ENCODE measurements around the gene GABPB2.

GABPB2 gene

GRCh38 chr1:151143986-151144385, 73.4 kb downstream of the GABPB2 start:
- WGBS = 46% methylated on average over 4 of the region's 5 CpGs

GRCh38 chr1:151144474-151145303, 74.1 kb downstream of the GABPB2 start:
- H3K23ac ChIP-seq (ENCODE audit: low read length in 2 of 2) = peak overlapping the region in 1 of 2 experiments; percentile 79
- peak overlapping the region; percentile 71 for H3K9ac ChIP-seq (ENCODE audit: low read length)
- no peak overlapping the region for H2BK120ac ChIP-seq (ENCODE audit: low read depth, low read length)
- no peak overlapping the region for H3K27ac ChIP-seq (ENCODE audit: low read length, poor library complexity, severe bottlenecking)
- no peak for DNase-seq
- H2BK5ac ChIP-seq (ENCODE audit: low read depth, low read length, poor library complexity, severe bottlenecking) = no peak overlapping the region
- H3K79me1 ChIP-seq (replicated peaks; ENCODE audit: low read length, poor library complexity, severe bottlenecking) = peaks cover 3% of the 10 kb centered on the region
- H4K91ac ChIP-seq (ENCODE audit: low read length) = no peak overlapping the region
- no peak overlapping the region for H2BK15ac ChIP-seq (ENCODE audit: low read depth, poor library complexity, severe bottlenecking)
- no peak overlapping the region for H3K4ac ChIP-seq (ENCODE audit: low read depth in 1 of 2, low read length in 2 of 2)
- H3K27me3 ChIP-seq (ENCODE audit: control insufficient read depth in 1 of 2, insufficient read depth in 1 of 2, low read length in 2 of 2) = peaks cover 8 to 21% of the 10 kb centered on the region in 2 experiments
- no peak overlapping the region for H2AK5ac ChIP-seq (ENCODE audit: low read length, severe bottlenecking)
- H3K36me3 ChIP-seq (ENCODE audit: control insufficient read depth in 1 of 2, insufficient read depth in 2 of 2, low read depth in 1 of 2, low read length in 2 of 2) = peaks cover 0 to 11% of the 10 kb centered on the region in 2 experiments
- peaks cover 22% of the 10 kb centered on the region for H3K4me1 ChIP-seq (ENCODE audit: control insufficient read depth, insufficient read depth, low read depth, low read length)
- H2BK12ac ChIP-seq (ENCODE audit: low read length in 2 of 2) = no peak overlapping the region
- H2AFZ ChIP-seq (ENCODE audit: low read depth, low read length) = no peak overlapping the region
- no peak overlapping the region for H3K14ac ChIP-seq (ENCODE audit: low read length in 2 of 2)
- no peak overlapping the region for H3K18ac ChIP-seq (ENCODE audit: low read depth in 1 of 2, low read length in 2 of 2)
- H3K4me2 ChIP-seq (ENCODE audit: low read length, poor library complexity, severe bottlenecking) = no peak overlapping the region
- no peak overlapping the region for H4K8ac ChIP-seq (ENCODE audit: low read length)
- H3K4me3 ChIP-seq (ENCODE audit: insufficient read depth in 1 of 2, low read depth in 1 of 2, low read length in 2 of 2) = no peak overlapping the region
- whole genome bisulfite sequencing = 80% methylated on average over 4 of the region's 7 CpGs
- no peaks in the 10 kb centered on the region for H3K9me3 ChIP-seq (ENCODE audit: control insufficient read depth, low read length)

More at GRCh38 chr1:151143986-151144385, 73.4 kb downstream of the GABPB2 start:
- Histone ChIP-seq H3K27ac (ENCODE audit: low read length, poor library complexity, severe bottlenecking) (no peak overlapping the region), H3K9ac (ENCODE audit: low read length) (no peak overlapping the region), H4K91ac (ENCODE audit: low read length) (no peak overlapping the region), H3K79me1 (replicated peaks; ENCODE audit: low read length, poor library complexity, severe bottlenecking) (peaks cover 3% of the 10 kb centered on the region), H2BK5ac (ENCODE audit: low read depth, low read length, poor library complexity, severe bottlenecking) (no peak overlapping the region), H3K27me3 (ENCODE audit: control insufficient read depth in 1 of 2, insufficient read depth in 1 of 2, low read length in 2 of 2) (peaks cover 8 to 21% of the 10 kb centered on the region in 2 experiments), H3K4me2 (ENCODE audit: low read length, poor library complexity, severe bottlenecking) (no peak overlapping the region), H3K4me1 (ENCODE audit: control insufficient read depth, insufficient read depth, low read depth, low read length) (peaks cover 22% of the 10 kb centered on the region), H3K4me3 (ENCODE audit: insufficient read depth in 1 of 2, low read depth in 1 of 2, low read length in 2 of 2) (no peak overlapping the region), H3K36me3 (ENCODE audit: control insufficient read depth in 1 of 2, insufficient read depth in 2 of 2, low read depth in 1 of 2, low read length in 2 of 2) (peaks cover 0 to 14% of the 10 kb centered on the region in 2 experiments), H3K18ac (ENCODE audit: low read depth in 1 of 2, low read length in 2 of 2) (no peak overlapping the region), H4K8ac (ENCODE audit: low read length) (no peak overlapping the region), H2BK120ac (ENCODE audit: low read depth, low read length) (no peak overlapping the region), H3K4ac (ENCODE audit: low read depth in 1 of 2, low read length in 2 of 2) (no peak overlapping the region), H2BK15ac (ENCODE audit: low read depth, poor library complexity, severe bottlenecking) (no peak overlapping the region), H2BK12ac (ENCODE audit: low read length in 2 of 2) (no peak overlapping the region), H2AK5ac (ENCODE audit: low read length, severe bottlenecking) (no peak overlapping the region), H2AFZ (ENCODE audit: low read depth, low read length) (no peak overlapping the region), H3K23ac (ENCODE audit: low read length in 2 of 2) (no peak overlapping the region), H3K14ac (ENCODE audit: low read length in 2 of 2) (no peak overlapping the region), H3K9me3 (ENCODE audit: control insufficient read depth, low read length) (no peaks in the 10 kb centered on the region)
- DNase-seq = no peak

- H3K36me3 ChIP-seq (ENCODE audit: control insufficient read depth in 1 of 2, insufficient read depth in 2 of 2, low read depth in 1 of 2, low read length in 2 of 2) = peaks cover 0 to 9% of the 10 kb centered on the region in 2 experiments
- no peak overlapping the region for H3K18ac ChIP-seq (ENCODE audit: low read depth in 1 of 2, low read length in 2 of 2)
- H2BK5ac ChIP-seq (ENCODE audit: low read depth, low read length, poor library complexity, severe bottlenecking) = no peak overlapping the region
- no peak overlapping the region for H3K4ac ChIP-seq (ENCODE audit: low read depth in 1 of 2, low read length in 2 of 2)
- H3K27me3 ChIP-seq (ENCODE audit: control insufficient read depth in 1 of 2, insufficient read depth in 1 of 2, low read length in 2 of 2) = peaks cover 8 to 21% of the 10 kb centered on the region in 2 experiments
- no peaks in the 10 kb centered on the region for H3K9me3 ChIP-seq (ENCODE audit: control insufficient read depth, low read length)
- no peak overlapping the region for H2BK15ac ChIP-seq (ENCODE audit: low read depth, poor library complexity, severe bottlenecking)
- no peak overlapping the region for H2AFZ ChIP-seq (ENCODE audit: low read depth, low read length)
- H3K14ac ChIP-seq (ENCODE audit: low read length in 2 of 2) = no peak overlapping the region
- no peak overlapping the region for H2AK5ac ChIP-seq (ENCODE audit: low read length, severe bottlenecking)
- peak overlapping the region in 1 of 2 experiments; percentile 79 for H3K23ac ChIP-seq (ENCODE audit: low read length in 2 of 2)
- H3K4me3 ChIP-seq (ENCODE audit: insufficient read depth in 1 of 2, low read depth in 1 of 2, low read length in 2 of 2) = peak overlapping the region; percentile 81 to 82
- no peak overlapping the region for H3K27ac ChIP-seq (ENCODE audit: low read length, poor library complexity, severe bottlenecking)
- H2BK120ac ChIP-seq (ENCODE audit: low read depth, low read length) = no peak overlapping the region
- peaks cover 22% of the 10 kb centered on the region for H3K4me1 ChIP-seq (ENCODE audit: control insufficient read depth, insufficient read depth, low read depth, low read length)
- 12% methylated on average over 43 of the region's 43 CpGs for WGBS
- H3K9ac ChIP-seq (ENCODE audit: low read length) = peak overlapping the region; percentile 71
- peak; percentile 46 for DNase-seq
- H3K79me1 ChIP-seq (replicated peaks; ENCODE audit: low read length, poor library complexity, severe bottlenecking) = peaks cover 3% of the 10 kb centered on the region
- H4K91ac ChIP-seq (ENCODE audit: low read length) = no peak overlapping the region
- peak overlapping the region; percentile 81 for H3K4me2 ChIP-seq (ENCODE audit: low read length, poor library complexity, severe bottlenecking)
- H4K8ac ChIP-seq (ENCODE audit: low read length) = peak overlapping the region; percentile 19
- no peak overlapping the region for H2BK12ac ChIP-seq (ENCODE audit: low read length in 2 of 2)
Measured at GRCh38 chr1:151145304-151146071, 74.9 kb downstream of the GABPB2 start.

DNA sequence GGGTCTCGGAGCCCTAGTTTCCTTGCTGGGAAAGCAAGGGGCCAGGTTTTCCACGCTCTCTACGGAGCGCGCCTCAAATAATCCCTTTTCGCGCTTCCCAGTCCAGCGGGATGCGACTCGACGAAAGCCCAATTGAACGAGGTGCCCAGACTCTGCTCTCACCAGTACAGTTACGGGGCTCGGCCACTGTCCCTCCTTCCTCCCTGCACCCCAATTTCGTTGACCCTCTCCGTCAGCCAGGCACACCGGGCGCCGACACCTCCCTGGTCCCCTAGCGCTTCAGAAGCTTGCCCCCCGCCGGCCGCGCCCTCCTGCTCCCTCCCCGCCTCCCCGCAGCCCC, 75.5 kb downstream of the GABPB2 start:
- DNase-seq = no peak
- H2AK5ac ChIP-seq (ENCODE audit: low read length, severe bottlenecking) = no peak overlapping the region
- H2BK120ac ChIP-seq (ENCODE audit: low read depth, low read length) = no peak overlapping the region
- H2BK15ac ChIP-seq (ENCODE audit: low read depth, poor library complexity, severe bottlenecking) = no peak overlapping the region
- no peaks in the 10 kb centered on the region for H3K9me3 ChIP-seq (ENCODE audit: control insufficient read depth, low read length)
- no peak overlapping the region for H3K4ac ChIP-seq (ENCODE audit: low read depth in 1 of 2, low read length in 2 of 2)
- peaks cover 8 to 21% of the 10 kb centered on the region in 2 experiments for H3K27me3 ChIP-seq (ENCODE audit: control insufficient read depth in 1 of 2, insufficient read depth in 1 of 2, low read length in 2 of 2)
- no peak overlapping the region for H3K27ac ChIP-seq (ENCODE audit: low read length, poor library complexity, severe bottlenecking)
- H3K36me3 ChIP-seq (ENCODE audit: control insufficient read depth in 1 of 2, insufficient read depth in 2 of 2, low read depth in 1 of 2, low read length in 2 of 2) = peaks cover 0 to 9% of the 10 kb centered on the region in 2 experiments
- H2BK5ac ChIP-seq (ENCODE audit: low read depth, low read length, poor library complexity, severe bottlenecking) = no peak overlapping the region
- peak overlapping the region; percentile 71 for H3K9ac ChIP-seq (ENCODE audit: low read length)
- peak overlapping the region; percentile 81 to 82 for H3K4me3 ChIP-seq (ENCODE audit: insufficient read depth in 1 of 2, low read depth in 1 of 2, low read length in 2 of 2)
- H3K18ac ChIP-seq (ENCODE audit: low read depth in 1 of 2, low read length in 2 of 2) = peak overlapping the region in 1 of 2 experiments; percentile 28
- peaks cover 3% of the 10 kb centered on the region for H3K79me1 ChIP-seq (replicated peaks; ENCODE audit: low read length, poor library complexity, severe bottlenecking)
- peak overlapping the region; percentile 94 for H2AFZ ChIP-seq (ENCODE audit: low read depth, low read length)
- peaks cover 22% of the 10 kb centered on the region for H3K4me1 ChIP-seq (ENCODE audit: control insufficient read depth, insufficient read depth, low read depth, low read length)
- no peak overlapping the region for H3K14ac ChIP-seq (ENCODE audit: low read length in 2 of 2)
- peak overlapping the region in 1 of 2 experiments; percentile 94 for H3K23ac ChIP-seq (ENCODE audit: low read length in 2 of 2)
- under 1% methylated on average over 24 of the region's 26 CpGs for WGBS
- no peak overlapping the region for H4K8ac ChIP-seq (ENCODE audit: low read length)
- H2BK12ac ChIP-seq (ENCODE audit: low read length in 2 of 2) = no peak overlapping the region
- H3K4me2 ChIP-seq (ENCODE audit: low read length, poor library complexity, severe bottlenecking) = peak overlapping the region; percentile 81
- no peak overlapping the region for H4K91ac ChIP-seq (ENCODE audit: low read length)

Data from mesenchymal stem cell (in vitro differentiated cells and primary cell).